GM18499 (cell line): ENCODE measurements around the gene GALNT16.
"Not testable (repeated sequence)": the region's sequence is repeated elsewhere in the genome, so short reads cannot be mapped to it uniquely, and the experiment has no call there.

Experiments used
- ATAC-seq: cut with Tn5 transposase; IDR thresholded peaks from one replicate; pipeline ENCODE4 v1.9.1; 2021; ENCODE audit warnings: moderate number of reproducible peaks; ENCODE audit not compliant: insufficient read depth, unreplicated experiment

Gene GALNT16

GRCh38 chr14:69252851-69253250 is 7.1 kb upstream of the GALNT16 start:
- ATAC-seq = no peak

DNA sequence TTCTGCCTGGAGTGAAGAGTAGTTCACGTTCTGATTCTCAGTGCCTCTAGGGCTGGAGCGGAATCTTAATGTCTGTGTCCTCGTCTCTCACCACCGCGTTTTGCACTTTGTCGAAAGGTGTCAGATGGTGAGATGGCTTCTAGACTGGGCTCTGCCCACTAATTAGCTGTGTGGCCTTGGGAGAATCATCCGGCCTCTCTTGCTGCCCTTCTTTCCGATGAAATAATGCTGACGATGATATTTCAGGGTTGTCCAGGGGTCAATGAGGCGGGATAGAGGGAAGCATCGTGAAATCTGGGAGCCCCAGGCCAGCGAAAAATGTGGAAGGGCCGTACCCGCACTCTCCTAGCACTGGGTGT is 811 bp upstream of the GALNT16 start:
- ATAC-seq = no peak

GRCh38 chr14:69260190-69260860 is 367 bp downstream of the GALNT16 start:
- no peak for ATAC-seq

GRCh38 chr14:69260861-69261564 is 1.1 kb downstream of the GALNT16 start:
- ATAC-seq = no peak

GRCh38 chr14:69261761-69262331 is 1.9 kb downstream of the GALNT16 start:
- no peak for ATAC-seq

GRCh38 chr14:69262516-69262915 is 2.6 kb downstream of the GALNT16 start:
- ATAC-seq = no peak

DNA sequence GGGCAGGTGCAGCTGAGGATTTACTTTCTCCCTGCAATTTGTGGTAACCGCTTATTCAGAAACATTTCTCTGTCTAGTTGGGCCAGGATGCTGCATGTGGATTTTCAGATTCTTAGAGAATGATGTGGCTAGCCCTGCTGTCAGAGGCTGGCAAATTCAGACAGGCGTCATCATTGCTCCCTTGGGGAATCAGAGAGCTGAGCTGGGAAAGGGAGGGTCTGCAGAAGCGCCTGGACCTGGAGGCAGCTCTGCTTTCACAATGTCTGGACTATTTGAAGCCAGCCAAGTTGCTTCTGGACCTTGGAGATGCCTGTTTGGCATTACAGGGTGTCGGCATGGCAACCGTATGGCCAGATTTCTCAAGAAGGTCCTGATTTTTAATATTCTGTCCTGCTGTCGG is 3.4 kb downstream of the GALNT16 start:
- ATAC-seq = no peak

GRCh38 chr14:69263771-69264170 is 3.8 kb downstream of the GALNT16 start:
- no peak for ATAC-seq

DNA sequence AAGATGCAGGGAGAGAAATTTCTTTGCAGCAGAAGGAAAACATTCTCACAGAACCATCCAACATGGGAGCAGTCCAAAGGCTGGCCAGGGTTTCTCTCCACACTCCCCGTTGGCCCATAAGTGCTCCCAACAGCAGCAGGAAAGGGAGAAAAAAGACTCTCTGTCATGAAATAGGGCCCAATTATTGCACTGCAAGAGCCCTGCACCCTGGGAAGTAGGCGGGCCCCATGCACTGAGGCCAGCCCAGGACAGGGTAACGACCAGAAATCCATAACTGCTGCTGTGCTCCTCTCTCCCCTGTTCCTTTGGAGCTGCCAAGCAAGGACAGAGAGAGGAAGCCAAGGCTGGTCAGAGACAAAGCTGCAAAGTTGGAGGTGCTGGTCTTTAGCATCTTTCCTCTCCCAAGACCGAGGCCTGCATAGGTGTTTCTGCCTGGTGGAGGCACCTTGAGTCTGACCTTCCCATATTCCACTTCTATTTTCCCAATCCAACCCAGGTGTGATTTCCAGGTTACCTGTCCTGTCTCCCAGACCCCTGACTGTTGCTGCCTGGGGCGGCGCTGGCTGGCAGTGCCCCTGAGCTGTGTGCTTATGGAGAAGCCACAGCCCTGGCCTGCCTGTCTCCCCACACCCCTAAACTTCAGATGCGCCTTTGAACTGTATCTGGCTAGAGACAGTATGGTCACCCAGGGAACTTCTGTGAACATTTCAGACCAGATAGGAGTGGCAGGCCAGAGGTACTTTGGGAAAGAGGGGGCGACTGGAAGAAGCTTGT is 6.8 kb downstream of the GALNT16 start:
- no peak for ATAC-seq

- no peak for ATAC-seq
Observed at GRCh38 chr14:69267492-69267891, 7.5 kb downstream of the GALNT16 start.

DNA sequence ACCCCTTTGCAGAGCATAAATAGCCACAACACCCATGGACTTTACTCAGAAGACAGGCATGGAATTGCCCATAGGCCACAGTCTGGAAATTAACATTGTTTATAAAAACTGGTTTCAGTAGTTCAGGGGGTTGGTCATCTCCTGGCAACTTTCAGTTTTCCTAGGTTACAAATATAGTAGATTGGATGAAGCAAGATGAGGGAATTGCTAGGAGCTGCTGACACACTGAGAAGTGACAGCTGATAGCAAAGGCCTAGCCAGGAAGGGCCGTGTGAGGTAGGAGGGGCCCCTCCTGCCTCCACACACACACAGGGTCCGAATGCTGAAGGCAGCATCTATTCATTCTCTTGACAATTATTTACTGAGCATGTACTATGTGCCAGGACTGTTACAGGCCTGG is 8.3 kb downstream of the GALNT16 start:
- ATAC-seq = no peak

GRCh38 chr14:69268763-69269162 is 8.8 kb downstream of the GALNT16 start:
- ATAC-seq = no peak

- no peak for ATAC-seq
Observed at GRCh38 chr14:69269381-69269780, 9.4 kb downstream of the GALNT16 start.

- ATAC-seq = no peak
Observed at GRCh38 chr14:69270097-69270496, 10.1 kb downstream of the GALNT16 start.

DNA sequence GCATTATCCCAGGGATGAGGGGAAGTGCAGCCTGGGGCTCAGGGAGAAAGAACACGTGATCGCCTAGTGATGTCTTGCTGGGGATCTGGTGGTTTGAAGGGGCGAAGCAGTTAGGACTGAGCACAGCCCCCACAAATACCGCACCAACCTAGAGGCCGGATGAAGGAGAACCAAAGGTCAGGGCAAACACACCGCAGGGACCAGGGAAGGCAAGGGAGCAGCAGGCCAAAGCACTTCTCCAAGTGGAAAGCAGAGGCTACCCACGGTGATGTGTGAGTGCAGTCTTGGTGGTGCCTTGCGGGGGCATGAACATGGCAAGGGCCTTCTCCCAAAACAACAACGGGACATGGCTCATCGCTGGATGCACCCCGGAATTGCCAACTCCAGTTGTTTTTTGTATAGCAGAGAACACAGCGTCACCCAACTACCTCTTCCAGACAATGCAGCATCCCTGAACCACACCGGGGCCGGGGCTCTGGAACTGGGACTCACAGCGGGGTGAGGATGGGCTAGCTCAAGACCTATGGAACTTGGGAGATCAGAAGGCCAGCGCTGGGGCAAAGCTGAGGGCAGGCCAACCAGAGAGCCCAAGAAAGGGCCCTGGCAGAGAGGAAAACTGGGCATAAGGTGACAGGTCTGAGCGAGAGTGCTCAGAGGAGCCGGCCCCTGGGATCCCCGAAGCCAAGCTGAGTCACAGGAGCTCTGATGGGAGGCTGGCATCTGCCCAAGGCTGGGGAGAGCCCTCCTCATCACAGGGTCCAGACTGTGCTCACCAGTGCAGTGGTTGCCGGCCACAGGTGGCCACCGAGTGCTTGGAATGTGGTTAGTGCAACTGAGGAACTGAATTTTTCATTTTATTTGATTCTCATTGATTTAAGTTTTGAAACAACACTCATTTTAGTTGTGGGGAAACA is 11.1 kb downstream of the GALNT16 start:
- ATAC-seq = no peak

DNA sequence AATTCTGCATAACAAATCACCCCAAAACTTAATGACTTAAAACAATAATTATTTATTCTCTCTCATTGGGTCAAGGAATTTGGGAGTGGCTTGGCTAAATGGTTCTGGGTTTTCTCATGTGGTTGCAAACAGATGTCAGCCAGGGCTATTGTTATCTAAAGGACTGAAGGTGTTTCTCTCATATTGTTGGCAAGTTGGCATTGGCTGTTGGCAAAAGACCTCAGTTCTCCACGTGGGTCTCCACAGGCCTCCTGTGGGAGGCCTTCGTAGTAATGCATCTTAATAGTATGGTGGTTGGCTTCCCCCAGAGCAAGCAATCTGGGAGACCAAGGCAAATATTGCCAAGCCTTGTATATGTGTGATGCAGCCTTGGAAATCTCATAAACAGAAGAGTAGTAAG is 14.4 kb downstream of the GALNT16 start:
- no peak for ATAC-seq

- ATAC-seq = no peak
Observed at GRCh38 chr14:69275331-69275730, 15.4 kb downstream of the GALNT16 start.

GRCh38 chr14:69277356-69277755 is 17.4 kb downstream of the GALNT16 start:
- not testable (repeated sequence) for ATAC-seq

DNA sequence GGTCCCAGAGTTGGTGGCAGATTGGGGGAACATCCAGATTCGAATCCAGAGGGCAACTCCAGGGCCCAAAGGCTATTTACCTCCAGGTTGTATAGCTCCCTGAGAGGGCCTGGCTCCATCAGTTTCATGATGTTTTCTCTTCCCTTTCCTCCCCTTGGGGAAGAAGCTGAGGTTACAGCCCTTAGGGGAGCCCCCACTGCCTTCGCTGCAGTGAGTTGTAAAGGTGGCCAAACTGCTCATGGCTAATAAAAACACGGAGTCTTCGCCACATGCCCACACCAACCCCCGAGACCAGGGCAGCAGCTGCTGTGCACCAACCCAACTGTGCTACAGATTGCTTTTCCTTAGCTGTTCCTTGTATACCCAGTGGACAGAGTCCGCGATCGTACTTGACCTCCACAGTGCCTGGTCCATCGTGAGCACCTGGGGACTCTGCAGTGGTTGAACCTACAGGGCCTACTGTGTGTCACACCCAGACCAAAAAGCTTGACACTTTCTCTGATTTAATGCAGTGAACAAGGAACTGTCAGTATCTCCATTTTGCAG is 20.9 kb downstream of the GALNT16 start:
- ATAC-seq = no peak
